Omental fat pad (tissue), 4 donors: ENCODE results near the gene ADGRB3. TPM values are rescaled to one million over a fixed set of nuclear protein-coding genes. Genes with fewer than 3 reads are reported as not detected.
"Not testable (repeated sequence)": the region's sequence is repeated elsewhere in the genome, so short reads cannot be mapped to it uniquely, and the experiment has no call there.

ENCODE experiments used
- ATAC-seq: fragments of 150-250 bp; one replicate; pipeline ENCODE4 v1.9.1; 2016; ENCODE audit warnings: mild to moderate bottlenecking, moderate library complexity; ENCODE audit not compliant: low FRiP score
- DNase-seq: peaks from one replicate; pipeline ENCODE4 v3.0.0-alpha.2; 2019; ENCODE audit warnings: low spot score
- total RNA-seq, 4 donors: library from RNA; depleted of rRNA; stranded (reverse); fragments of >200 nt; gene quantifications; one replicate each; pipeline ENCODE4 v1.1.0, GENCODE V29; 2016
- TF ChIP-seq, protein P1 (sequence below), 3 donors: fragments of 450-650 bp; IDR thresholded peaks; one replicate each; pipeline ENCODE4 v1.5.1; 2016 to 2017; ENCODE audit warnings: antibody characterized with exemption in 3 of 3, mild to moderate bottlenecking in 3 of 3, moderate library complexity in 2 of 3

Gene ADGRB3
- total RNA-seq, 4 donors from 2014 or later: 0.84 to 4.4 (median 1.9) TPM

- DNase-seq (no peak), ATAC-seq (no peak)
- TF ChIP-seq, protein P1, sequence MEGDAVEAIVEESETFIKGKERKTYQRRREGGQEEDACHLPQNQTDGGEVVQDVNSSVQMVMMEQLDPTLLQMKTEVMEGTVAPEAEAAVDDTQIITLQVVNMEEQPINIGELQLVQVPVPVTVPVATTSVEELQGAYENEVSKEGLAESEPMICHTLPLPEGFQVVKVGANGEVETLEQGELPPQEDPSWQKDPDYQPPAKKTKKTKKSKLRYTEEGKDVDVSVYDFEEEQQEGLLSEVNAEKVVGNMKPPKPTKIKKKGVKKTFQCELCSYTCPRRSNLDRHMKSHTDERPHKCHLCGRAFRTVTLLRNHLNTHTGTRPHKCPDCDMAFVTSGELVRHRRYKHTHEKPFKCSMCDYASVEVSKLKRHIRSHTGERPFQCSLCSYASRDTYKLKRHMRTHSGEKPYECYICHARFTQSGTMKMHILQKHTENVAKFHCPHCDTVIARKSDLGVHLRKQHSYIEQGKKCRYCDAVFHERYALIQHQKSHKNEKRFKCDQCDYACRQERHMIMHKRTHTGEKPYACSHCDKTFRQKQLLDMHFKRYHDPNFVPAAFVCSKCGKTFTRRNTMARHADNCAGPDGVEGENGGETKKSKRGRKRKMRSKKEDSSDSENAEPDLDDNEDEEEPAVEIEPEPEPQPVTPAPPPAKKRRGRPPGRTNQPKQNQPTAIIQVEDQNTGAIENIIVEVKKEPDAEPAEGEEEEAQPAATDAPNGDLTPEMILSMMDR (IDR thresholded peaks at IDR 0.05): no peak
These were observed 467.3 kb downstream of the ADGRB3 start for GRCh38 chr6:69102416-69102815.

- ATAC-seq (no peak), DNase-seq (no peak)
- TF ChIP-seq, protein P1 (IDR thresholded peaks at IDR 0.05): no peak
These were observed 470.2 kb downstream of the ADGRB3 start for GRCh38 chr6:69105288-69105687.

DNA sequence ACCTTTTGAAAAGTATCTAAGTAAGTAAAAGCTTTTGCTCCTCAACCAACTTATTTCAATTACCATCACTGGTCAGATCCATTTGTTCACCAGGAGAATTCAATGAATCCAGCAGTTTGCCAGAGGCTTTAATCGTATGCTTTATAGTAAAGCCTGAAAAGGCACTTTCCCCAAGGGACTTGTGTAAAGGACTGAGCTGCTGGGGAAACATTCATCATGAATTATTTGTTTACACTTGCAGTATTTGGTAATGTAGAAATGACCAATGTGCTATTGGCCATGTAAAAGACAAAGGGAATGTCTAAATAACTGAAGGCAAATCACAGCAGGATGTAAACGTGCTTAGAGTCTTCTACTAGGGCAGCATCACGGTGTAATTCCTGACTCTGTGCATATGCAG is 471.4 kb downstream of the ADGRB3 start:
- DNase-seq (no peak), ATAC-seq (no peak)
- TF ChIP-seq, protein P1 (IDR thresholded peaks at IDR 0.05): no peak

DNA sequence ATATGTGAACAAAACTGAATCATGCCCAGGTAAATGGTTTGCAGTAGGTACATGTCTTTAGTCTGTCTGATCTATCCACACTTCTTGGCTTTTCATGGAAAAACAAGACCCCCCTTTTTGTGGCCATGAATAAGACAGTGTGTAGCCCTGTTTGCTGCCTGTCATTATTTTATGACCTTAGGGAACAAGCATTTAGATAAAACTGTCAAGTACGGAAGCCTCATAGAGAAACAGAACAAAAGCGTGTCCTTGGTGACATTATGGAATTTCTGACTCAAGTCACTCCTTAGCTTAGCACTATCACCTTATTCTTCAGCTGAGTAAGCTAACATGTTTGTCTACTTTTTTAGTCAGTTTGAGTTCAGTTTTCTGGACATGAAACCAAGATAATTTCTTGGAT is 476.2 kb downstream of the ADGRB3 start:
- ATAC-seq (no peak), DNase-seq (no peak)
- TF ChIP-seq, protein P1 (IDR thresholded peaks at IDR 0.05): no peak

DNA sequence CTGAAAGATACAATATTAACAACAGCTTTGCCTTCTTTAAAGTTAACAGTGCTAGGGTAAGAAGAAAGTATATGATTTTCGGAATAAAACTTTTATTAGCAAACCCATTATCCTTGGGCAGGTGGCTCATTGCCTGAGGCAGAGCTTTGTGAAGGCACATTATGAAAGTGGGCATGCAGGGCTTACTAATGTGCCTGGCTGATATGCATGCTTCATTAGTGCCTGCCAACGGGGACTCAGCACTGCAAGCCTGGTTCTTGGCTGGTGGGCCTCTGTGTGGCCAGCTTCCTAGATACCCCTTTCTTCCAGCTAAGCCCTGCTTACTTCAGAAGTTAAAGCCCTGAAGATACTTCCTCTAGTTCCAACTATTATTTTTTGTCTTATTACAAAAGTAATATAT is 481.6 kb downstream of the ADGRB3 start:
- no peak for DNase-seq
- TF ChIP-seq, protein P1 (IDR thresholded peaks at IDR 0.05): no peak
- ATAC-seq: no peak

DNA sequence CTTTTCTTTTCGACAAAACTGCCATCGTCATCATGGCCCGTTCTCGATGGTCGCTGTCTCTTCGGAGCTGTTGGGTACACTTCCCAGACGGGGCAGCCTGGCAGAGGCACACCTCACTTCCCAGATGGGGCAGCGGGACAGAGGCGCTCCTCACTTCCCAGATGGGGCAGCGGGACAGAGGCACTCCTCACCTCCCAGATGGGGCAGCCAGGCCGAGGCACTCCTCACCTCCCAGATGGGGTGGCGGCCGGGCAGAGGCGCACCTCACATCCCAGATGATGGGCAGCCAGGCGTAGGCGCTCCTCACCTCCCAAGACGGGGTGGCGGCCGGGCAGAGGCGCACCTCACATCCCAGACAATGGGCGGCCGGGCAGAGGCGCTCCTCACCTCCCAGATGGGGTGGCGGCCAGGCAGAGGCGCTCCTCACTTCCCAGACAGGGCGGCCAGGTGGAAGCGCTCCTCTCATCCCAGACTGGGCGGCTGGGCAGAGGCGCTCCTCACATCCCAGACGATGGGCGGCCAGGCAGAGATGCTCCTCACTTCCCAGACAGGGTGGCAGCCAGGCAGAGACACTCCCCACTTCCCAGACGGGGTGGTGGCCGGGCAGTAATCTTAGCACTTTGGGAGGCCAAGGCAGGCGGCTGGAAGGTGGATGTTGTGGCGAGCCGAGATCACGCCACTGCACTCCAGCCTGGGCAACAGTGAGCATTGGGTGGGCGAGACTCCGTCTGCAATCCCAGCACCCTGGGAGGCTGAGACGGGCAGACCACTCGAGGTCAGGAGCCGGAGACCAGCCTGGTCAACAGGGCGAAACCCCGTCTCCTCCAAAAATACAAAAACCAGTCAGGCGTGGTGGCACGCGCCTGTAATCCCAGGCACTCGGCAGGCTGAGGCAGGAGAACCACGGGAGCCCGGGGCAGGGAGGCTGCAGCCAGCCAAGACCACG is 486.7 kb downstream of the ADGRB3 start:
- ATAC-seq, DNase-seq: not testable (repeated sequence)

DNA sequence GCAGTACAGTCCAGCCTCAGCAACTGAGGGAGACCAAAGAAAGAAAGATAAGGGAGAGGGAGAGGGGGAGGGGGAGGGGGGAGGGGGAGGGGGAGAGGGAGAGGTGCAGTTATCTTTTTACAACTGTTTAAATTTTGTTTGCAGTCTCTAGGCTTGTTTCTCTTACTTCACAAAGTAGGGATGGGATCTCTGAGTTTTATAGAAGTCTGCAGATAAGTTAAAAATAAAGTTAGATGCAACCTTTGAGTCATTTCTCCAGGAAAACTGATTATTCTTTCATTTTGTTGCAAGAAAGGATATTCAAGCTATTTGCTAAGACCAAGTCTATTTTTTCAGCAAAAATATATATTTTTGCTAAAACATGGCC is 487.3 kb downstream of the ADGRB3 start:
- DNase-seq (no peak), ATAC-seq (no peak)
- TF ChIP-seq, protein P1 (IDR thresholded peaks at IDR 0.05): no peak
